ENCODE measurements around the gene FAM89B. TPM values are rescaled to one million over a fixed set of nuclear protein-coding genes. Genes with fewer than 3 reads are reported as not detected.

The FAM89B gene
- total RNA-seq, 1 experiment from 2014 or later: 20.4 TPM

- Histone ChIP-seq H3K27me3 (ENCODE audit: control insufficient read depth, insufficient read depth, low read length) (peaks cover 59% of the 10 kb centered on the region), H3K36me3 (replicated peaks; ENCODE audit: control insufficient read depth, insufficient read depth, low read length) (no peaks in the 10 kb centered on the region; the same call in 1 of the 2 replicates), H3K4me3 (ENCODE audit: insufficient read depth, low read depth, low read length) (peak overlapping the region; percentile 2; the same call in 1 of the 2 replicates)
- DNase-seq: peak; percentile 85
These were observed 24.8 kb upstream of the FAM89B start for GRCh38 chr11:65547446-65548125.

GRCh38 chr11:65548395-65548794, 23.9 kb upstream of the FAM89B start:
- H3K27me3 ChIP-seq (ENCODE audit: control insufficient read depth, insufficient read depth, low read length): peaks cover 58% of the 10 kb centered on the region
- H3K4me3 ChIP-seq (ENCODE audit: insufficient read depth, low read depth, low read length): no peak overlapping the region
- no peaks in the 10 kb centered on the region; the same call in 1 of the 2 replicates for H3K36me3 ChIP-seq (replicated peaks; ENCODE audit: control insufficient read depth, insufficient read depth, low read length)
- DNase-seq: no peak

GRCh38 chr11:65549096-65549495, 23.2 kb upstream of the FAM89B start:
- Histone ChIP-seq H3K4me3 (ENCODE audit: insufficient read depth, low read depth, low read length) (no peak overlapping the region), H3K27me3 (ENCODE audit: control insufficient read depth, insufficient read depth, low read length) (peaks cover 56% of the 10 kb centered on the region), H3K36me3 (replicated peaks; ENCODE audit: control insufficient read depth, insufficient read depth, low read length) (no peaks in the 10 kb centered on the region; the same call in 1 of the 2 replicates)
- DNase-seq: no peak

- H3K27me3 ChIP-seq (ENCODE audit: control insufficient read depth, insufficient read depth, low read length): peaks cover 38% of the 10 kb centered on the region
- no peaks in the 10 kb centered on the region; the same call in 1 of the 2 replicates for H3K36me3 ChIP-seq (replicated peaks; ENCODE audit: control insufficient read depth, insufficient read depth, low read length)
- peak; percentile 90 for DNase-seq
- H3K4me3 ChIP-seq (ENCODE audit: insufficient read depth, low read depth, low read length): no peak overlapping the region
These were observed 20.6 kb upstream of the FAM89B start for GRCh38 chr11:65551572-65552387.

- no peak for DNase-seq
- peaks cover 36% of the 10 kb centered on the region for H3K27me3 ChIP-seq (ENCODE audit: control insufficient read depth, insufficient read depth, low read length)
- H3K4me3 ChIP-seq (ENCODE audit: insufficient read depth, low read depth, low read length): no peak overlapping the region
- no peaks in the 10 kb centered on the region; the same call in 1 of the 2 replicates for H3K36me3 ChIP-seq (replicated peaks; ENCODE audit: control insufficient read depth, insufficient read depth, low read length)
These were observed 19.9 kb upstream of the FAM89B start for GRCh38 chr11:65552388-65552951.

GRCh38 chr11:65553301-65554001, 18.9 kb upstream of the FAM89B start:
- Histone ChIP-seq H3K27me3 (ENCODE audit: control insufficient read depth, insufficient read depth, low read length) (peaks cover 27% of the 10 kb centered on the region), H3K36me3 (replicated peaks; ENCODE audit: control insufficient read depth, insufficient read depth, low read length) (no peaks in the 10 kb centered on the region; the same call in 1 of the 2 replicates), H3K4me3 (ENCODE audit: insufficient read depth, low read depth, low read length) (peak overlapping the region; percentile 43)
- DNase-seq: peak; percentile 89

GRCh38 chr11:65554057-65554818, 18.1 kb upstream of the FAM89B start:
- Histone ChIP-seq H3K4me3 (ENCODE audit: insufficient read depth, low read depth, low read length) (peak overlapping the region; percentile 43), H3K27me3 (ENCODE audit: control insufficient read depth, insufficient read depth, low read length) (peaks cover 23% of the 10 kb centered on the region), H3K36me3 (replicated peaks; ENCODE audit: control insufficient read depth, insufficient read depth, low read length) (no peaks in the 10 kb centered on the region)
- DNase-seq: peak; percentile 61

- Histone ChIP-seq H3K36me3 (replicated peaks; ENCODE audit: control insufficient read depth, insufficient read depth, low read length) (no peaks in the 10 kb centered on the region), H3K27me3 (ENCODE audit: control insufficient read depth, insufficient read depth, low read length) (peaks cover 23% of the 10 kb centered on the region), H3K4me3 (ENCODE audit: insufficient read depth, low read depth, low read length) (no peak overlapping the region)
- DNase-seq: no peak
These were observed 17.4 kb upstream of the FAM89B start for GRCh38 chr11:65554842-65555430.

GRCh38 chr11:65555693-65556231, 16.6 kb upstream of the FAM89B start:
- H3K27me3 ChIP-seq (ENCODE audit: control insufficient read depth, insufficient read depth, low read length): peaks cover 22% of the 10 kb centered on the region
- H3K36me3 ChIP-seq (replicated peaks; ENCODE audit: control insufficient read depth, insufficient read depth, low read length): no peaks in the 10 kb centered on the region
- no peak for DNase-seq
- no peak overlapping the region for H3K4me3 ChIP-seq (ENCODE audit: insufficient read depth, low read depth, low read length)

- H3K27me3 ChIP-seq (ENCODE audit: control insufficient read depth, insufficient read depth, low read length): peaks cover 17% of the 10 kb centered on the region
- no peak overlapping the region for H3K4me3 ChIP-seq (ENCODE audit: insufficient read depth, low read depth, low read length)
- DNase-seq: no peak
- H3K36me3 ChIP-seq (replicated peaks; ENCODE audit: control insufficient read depth, insufficient read depth, low read length): no peaks in the 10 kb centered on the region
These were observed 15.7 kb upstream of the FAM89B start for GRCh38 chr11:65556470-65557279.

- Histone ChIP-seq H3K36me3 (replicated peaks; ENCODE audit: control insufficient read depth, insufficient read depth, low read length) (no peaks in the 10 kb centered on the region), H3K27me3 (ENCODE audit: control insufficient read depth, insufficient read depth, low read length) (peaks cover 17% of the 10 kb centered on the region), H3K4me3 (ENCODE audit: insufficient read depth, low read depth, low read length) (peak overlapping the region; percentile 69)
- peak; percentile 89 for DNase-seq
These were observed 14.9 kb upstream of the FAM89B start for GRCh38 chr11:65557280-65558001.
